DMS53 treated with DMSO at 0.1 percent for 48 hours (cell line): ENCODE data around the gene RBM47.

Source experiments
- DNase-seq: peaks from one replicate; lab custom pipeline; 2025; ENCODE audit not compliant: unreplicated experiment; lab: John Stamatoyannopoulos, UW

RBM47 gene

DNA sequence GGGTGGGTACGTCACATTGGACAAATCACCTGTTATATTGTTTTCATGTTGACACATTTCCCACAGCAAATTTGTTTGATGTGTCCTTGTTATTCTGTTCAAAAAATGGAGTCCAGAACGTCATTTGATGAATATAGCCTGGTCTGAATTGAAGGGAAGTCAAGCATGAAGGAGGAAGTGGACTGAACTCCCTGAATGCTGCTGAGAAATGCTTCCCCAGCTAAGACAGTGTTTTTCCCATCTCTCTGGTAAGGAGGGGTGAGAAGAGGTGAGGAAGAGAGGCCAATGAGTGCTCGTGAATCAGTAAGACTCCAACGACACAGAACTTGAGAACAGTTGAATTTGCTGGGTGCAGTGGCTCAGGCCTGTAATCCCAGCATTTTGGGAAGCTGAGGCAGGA lies 127.4 kb downstream of the RBM47 start:
- peak; percentile 85 for DNase-seq

DNA sequence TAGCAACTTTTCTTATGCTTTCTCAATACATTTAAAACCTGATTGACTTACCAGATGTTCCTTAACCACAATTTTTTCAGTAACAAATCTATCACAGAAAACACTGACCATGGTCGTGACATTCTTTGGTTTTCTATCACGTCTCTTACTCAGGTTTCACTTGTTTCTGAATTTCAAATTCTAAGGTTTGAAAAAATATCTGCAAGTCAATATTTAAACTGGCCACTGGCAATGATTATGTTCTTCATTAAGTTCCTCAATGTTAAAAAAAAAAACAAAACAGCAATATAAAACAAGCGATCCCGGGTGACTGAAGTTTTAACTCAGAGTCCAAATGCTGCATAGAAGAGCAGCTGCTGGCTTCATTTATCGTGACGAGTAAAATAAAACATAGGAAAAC lies 128.9 kb downstream of the RBM47 start:
- DNase-seq: no peak

DNA sequence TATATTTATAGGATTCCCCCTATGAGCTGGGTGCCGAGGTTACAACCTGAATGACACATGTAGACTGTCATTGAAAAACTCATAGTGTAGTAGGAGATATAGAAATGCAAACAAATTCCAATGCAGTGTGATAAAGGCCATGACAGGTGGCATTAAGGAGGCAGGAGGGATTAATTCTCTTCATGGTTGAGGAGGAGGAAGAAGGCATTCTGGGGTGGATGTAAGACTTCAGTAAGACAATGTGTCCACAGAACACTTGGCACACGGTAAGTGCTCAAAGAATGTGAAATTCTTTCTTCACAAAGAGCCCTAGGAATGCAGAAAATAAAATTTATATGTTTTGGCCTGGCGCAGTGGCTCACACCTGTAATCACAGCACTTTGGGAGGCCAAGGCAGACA lies 136.5 kb downstream of the RBM47 start:
- DNase-seq: no peak

DNA sequence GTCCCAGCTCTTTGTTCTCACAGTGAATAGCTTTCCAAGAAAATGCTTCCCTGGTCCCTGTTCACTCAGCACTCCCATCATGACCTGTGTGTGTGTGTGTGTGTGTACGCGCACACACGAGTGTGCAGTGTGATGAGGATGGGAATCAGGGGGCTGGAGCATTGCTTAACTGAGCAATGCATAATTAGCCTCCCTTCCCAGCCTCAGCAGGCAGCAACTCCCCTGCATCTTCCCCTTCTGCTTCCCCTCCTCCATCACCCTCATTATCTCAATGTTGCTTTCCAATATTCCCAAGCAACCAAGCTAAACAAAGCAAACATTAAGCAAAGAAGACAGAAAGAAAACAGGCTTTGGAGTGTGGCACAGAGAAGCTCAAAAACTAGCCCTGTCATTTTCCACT lies 137.0 kb downstream of the RBM47 start:
- DNase-seq: no peak

DNA sequence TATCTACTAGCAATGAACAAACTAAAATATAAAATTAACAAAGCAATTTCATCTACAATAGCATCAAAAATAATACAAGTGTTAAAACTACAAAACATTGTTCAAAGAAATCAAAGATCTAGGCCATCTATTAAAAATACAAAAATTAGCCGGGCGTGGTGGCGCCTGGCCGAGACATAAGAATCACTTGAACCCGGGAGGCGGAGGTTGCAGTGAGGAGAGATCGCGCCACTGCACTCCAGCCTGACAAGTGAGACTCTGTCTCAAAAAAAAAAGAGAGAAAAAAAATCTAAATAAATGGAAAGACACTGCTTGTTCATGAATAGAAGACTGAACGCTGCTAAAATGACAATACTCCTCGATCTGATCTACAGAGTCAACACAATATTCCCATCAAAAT lies 139.2 kb downstream of the RBM47 start:
- no peak for DNase-seq

DNA sequence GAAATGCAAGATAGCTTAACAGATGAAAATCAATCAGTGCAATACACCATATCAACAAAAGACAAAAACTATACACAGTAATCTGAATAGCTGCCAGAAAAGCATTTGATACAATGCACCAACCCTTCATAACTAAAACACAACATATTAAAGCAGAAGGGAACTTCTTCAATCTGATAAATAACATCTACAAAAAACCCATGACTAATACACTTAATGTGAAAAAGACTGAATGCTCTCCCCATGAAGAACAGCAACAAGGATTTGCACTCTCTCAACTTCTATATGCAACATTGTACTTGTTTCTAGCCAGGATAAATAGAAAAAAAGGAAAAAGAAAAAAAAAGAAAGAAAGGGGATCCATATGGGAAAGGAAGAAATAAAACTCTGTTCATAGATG lies 139.7 kb downstream of the RBM47 start:
- DNase-seq: no peak

DNA sequence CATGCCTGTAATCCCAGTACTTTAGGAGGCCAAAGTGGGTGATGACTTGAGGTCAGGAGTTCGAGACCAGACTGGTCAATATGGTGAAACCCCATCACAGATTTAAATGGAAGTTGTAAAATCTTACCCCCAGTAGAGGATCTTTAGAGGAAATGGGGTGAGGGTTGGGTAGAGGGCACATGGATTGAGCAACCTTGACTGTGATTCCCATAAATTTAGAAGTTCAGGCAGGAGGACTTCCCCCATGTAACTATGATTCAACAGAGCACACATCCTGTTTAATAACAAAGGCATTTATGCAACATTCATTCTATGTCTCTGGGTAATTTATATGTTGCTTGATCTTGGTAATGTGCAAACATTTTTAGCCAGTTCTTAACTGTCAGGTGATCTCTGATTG lies 143.1 kb downstream of the RBM47 start:
- no peak for DNase-seq

DNA sequence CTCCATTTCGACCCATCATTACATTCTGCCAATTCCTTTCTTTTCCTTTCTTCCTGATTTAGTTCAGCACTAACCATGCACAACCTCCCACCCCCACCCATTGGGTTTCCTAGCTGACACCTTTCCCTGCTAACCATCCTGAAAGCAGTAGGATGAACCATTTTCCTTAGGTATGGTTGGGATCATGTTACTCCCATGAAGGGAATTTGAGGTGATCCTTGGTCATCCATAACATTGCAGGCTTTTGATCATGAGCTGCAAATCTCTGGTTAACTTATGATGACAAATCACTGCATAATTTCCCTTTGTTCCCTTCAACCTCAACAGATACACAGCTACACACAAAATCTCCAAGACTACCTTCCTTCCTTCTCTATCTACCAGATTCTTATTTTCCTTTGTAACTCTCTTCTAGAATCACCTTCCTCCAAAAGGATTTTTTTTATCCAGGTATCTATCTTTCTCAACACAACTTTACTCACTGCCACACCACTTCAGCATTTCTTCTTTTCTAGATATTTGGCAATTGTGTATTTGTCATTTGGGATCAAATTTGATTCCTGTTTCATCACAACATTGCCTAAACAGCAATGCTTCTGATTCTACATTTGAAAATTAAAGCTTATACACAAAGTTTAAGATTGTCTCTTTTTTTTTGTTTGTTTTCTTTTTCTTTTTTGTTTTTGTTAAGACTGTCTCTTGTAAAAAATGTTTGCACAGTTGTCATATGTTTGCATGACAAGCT lies 145.1 kb downstream of the RBM47 start:
- no peak for DNase-seq

DNA sequence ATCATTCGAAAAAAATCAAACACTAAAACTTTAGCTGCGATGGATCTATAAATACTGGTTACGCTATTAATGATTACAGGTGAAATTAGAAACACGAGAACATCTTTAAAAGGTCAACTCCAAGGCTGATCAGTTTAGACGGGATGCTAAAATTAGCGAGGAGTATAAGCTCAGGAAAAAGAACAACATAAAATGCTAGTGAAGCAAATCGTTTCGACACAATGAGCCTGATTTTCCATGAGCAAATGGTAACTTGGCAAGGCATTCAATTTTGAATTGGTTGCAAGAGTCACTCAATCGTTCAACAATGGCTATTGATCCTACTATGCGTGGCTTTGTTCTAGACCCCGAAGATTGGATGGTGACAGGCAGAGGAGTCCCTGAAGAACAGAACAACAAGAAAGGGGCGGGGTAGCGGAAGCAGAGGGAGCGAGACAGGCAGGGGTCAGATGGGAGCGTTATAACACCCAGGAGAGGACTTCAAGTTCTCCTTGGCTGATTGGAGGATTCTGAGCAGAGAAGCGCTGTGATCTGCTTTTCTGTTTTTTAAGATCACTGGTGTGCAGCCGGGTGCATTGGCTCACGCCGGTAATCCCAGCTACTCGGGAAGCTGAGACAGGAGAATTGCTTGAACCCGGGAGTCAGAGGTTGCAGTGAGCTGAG lies 146.5 kb downstream of the RBM47 start:
- DNase-seq: peak; percentile 55

DNA sequence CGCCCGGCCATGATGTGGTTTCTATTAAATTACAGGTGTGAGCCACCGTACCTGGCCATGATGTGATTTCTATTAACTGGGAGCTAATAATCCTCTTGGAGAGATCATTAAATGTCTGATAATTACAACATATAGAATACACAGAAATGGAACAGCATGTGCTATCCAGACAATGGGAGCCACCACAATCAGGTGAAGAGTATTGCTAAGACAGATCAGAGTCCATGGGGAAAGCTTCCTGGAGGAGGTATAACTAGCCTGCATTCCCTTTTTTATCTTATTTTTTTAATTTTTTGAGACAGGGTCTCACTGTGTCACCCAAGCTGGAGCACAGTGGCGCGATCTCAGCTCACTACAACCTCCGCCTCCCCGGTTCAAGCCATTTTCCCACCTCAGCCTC lies 147.7 kb downstream of the RBM47 start:
- no peak for DNase-seq

DNA sequence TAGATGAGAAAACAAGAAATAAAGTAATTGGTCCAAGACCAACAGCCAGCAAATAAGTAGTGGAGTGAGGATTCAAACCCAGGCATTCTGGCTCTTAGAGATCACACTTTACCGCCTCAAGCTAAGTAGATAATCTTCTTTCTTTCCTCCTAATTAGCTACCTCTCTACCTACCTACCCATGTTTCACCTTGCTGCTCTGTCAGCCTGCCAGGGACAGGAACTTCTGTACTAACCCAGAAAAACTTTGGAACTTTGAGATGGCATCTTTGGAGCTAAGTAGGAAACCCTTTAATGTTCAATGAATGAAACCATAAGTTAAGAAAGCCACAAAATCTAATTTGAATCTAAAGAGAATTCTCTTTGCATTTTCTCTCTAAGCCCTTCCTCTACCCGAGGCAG lies 149.4 kb downstream of the RBM47 start:
- no peak for DNase-seq

DNA sequence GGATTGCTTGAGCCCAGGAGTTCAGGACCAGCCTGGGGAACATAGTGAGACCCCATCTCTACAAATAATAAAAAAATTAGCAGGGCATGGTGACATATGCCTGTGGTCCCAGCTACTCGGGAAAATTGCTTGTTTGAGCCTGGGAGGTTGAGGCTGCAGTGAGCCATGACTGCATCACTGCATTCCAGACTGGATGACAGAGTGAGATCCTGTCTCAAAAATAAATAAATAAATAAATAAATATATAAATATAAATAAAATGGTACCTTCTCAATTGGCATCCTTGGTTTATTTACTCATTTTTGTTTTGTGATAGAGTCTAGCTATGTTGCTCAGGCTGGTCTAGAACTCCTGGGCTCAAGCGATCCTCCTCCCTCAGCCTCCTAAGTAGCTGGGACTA lies 150.3 kb downstream of the RBM47 start:
- DNase-seq: no peak

DNA sequence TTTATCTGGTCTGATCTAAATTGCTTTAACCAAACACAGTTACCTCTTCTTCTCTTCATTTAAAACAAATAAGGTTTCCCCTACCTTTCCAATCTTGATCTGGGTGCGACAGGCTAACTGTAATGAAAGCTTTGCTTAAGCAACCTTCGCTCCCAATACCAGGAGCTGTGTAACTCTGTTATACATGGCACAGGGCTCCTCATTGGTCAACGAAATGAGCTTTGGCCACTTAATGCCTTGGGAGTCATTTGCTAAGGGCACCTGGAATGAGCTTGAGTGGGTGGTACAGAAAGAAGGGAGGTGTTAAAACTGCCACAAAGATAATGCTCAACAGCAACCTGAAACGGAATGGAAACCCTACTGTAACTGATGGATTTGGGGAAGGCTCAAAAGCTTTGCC lies 154.1 kb downstream of the RBM47 start:
- peak; percentile 96 for DNase-seq

DNA sequence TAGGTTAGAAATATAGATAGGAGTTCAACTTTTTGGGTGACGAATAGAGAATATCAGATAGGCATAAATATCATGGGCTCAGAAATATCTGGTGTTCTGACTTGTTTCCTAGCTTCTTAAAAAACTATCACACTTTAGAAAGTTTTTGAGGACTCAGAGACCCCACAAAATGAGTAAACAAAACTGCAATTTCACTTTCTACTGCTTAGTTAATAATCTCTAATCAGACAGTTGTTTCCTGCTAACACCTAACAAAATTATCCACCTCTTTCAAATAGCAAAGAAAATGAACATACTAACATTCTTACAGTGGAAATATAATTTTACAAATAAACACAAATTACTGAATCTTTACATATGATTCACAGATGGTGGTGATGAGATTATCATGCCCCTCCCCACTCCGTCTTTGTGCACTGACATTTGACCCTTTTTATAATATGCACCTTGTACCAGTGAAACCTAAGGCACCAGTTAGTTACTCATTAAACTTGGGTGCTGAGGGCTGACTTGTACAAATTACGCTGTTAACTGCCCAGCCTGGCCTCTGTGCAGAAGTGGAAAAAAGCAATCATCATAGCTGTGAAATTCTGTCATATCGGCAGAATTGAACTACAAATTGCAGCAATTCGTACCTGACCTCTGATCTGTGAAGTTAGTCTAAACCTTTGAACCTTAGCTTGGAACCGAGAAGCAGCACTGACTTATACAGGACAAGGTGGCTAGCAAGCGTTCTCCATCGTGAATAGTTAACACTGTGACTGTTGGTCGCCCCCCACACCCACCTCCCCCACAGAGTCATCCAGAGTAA lies 155.9 kb downstream of the RBM47 start:
- DNase-seq: peak; percentile 86

DNA sequence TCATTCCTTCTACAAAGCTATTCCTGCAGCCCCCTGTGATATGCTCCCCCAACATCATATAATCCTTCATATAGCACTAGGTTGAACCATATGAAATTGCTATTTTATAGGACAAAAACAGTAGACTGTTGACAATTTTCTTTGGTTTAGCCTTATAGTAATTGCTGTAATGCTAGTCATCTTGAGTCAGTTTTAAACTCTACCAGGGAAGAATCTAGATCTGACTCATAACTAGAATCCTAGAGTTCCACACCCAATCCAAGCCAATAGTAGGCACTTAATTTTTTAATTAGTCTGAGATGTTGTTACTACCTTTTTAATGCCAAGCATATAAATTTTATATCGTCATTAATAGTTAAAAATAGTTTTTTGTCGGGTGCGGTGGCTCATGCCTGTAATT lies 157.7 kb downstream of the RBM47 start:
- no peak for DNase-seq

DNA sequence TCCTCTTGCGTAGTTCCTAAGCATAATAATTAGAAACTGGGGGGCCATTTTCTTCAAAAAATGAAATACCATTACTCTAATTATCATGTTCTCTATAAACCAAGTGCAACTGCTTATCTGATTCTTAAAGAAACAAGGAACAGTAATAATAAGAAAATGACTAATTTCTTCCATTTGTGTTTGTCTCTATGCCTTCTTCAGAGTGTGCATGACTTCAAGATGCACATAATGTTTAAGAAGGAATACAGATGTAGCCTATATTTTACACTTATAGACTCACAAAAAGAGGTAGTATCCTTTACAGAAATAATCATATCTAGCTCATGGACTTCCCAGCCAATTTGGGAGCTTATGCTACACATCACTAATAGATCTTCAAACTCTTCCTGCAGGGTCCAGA lies 162.9 kb downstream of the RBM47 start:
- DNase-seq: no peak

DNA sequence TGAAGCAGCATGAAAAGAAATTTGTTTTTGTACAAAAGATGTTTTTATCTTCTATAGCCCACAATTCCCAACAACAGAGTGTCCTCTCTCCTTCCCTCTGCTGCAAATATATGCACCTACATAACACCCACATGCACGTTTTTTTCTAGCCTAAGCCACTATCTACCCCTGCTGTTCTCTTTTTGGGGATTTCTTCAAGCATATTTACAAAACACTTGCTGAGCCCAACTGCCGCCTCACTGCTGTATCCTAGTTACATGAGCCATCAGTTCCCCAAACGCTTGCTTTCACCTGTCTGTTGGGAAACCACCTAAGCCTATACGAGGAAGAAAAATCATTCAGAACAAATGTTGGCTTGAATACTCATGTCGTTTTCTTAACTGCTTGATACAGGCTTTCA lies 167.3 kb downstream of the RBM47 start:
- DNase-seq: no peak

DNA sequence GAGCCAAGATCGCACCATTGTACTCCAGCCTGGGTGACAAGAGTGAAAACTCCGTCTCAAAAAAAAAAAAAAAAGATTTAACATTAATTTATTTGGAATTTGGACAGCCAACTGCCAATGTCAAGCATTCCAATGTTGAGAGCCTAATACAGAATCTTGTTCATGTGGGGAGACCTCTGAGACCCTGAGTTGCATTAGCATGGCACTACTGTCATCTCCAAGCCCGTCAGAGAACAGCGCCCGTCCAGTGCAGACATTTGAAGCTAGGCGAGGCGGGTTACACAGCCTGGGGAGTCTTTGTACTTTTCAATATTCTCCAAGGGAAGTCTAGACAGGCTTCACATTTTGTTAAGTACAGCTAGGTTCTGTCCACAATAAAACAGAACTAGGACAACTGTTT lies 167.8 kb downstream of the RBM47 start:
- DNase-seq: no peak

DNA sequence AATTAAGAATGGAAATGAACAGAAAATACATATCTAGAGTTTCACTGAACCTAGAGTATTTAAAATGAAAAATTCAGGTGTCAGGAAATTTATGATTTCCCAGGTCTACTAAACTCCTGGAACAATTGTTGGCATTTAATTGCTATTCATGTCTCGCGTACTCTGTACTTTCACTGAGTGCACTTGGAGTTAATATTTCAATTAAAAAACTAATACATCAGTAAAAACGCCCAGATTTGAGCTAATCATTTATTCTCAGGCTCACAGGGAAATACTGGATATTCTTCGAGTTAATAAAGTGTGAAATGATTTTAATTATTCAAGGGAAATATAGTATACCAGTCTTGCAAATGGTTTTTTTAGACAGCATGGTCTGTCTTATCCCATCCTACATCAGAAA lies 168.6 kb downstream of the RBM47 start:
- no peak for DNase-seq

DNA sequence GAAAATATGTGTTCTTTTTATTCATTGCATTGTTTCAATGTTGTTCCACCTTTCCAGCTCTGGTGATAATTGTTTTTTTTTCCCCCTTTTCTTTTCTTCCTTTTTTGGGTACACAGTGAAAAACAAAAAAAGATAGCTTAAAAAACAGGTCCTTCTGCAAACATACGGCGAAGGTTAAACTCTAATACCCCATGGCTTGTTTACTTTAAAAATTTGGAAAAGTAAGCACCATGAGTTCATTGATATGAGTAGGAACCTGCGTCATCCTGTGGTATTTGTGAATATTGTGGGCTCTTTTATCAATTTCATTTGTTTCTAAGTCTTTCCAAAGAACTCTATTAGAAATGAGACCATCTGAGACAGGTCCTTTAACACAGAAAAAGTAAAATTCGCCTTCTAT lies 171.0 kb downstream of the RBM47 start:
- peak; percentile 15 for DNase-seq

DNA sequence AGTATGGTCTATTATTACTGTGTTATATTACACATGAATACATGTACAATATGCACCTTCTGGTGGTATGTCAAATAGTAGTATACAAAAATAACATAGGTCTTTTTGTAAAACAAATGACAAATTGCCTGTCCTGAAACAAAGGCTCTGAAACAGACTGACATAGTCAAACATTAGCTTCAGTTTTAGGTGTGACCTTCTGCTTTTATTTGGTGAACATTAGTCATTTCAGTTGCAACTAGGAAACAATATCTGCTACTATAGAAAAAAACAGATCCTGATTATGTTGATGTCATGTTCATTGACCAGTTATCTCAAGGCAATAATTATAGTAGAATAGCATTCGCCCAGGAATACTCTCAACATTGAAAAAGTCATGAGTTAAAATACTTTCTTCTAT lies 171.6 kb downstream of the RBM47 start:
- DNase-seq: peak; percentile 35

DNA sequence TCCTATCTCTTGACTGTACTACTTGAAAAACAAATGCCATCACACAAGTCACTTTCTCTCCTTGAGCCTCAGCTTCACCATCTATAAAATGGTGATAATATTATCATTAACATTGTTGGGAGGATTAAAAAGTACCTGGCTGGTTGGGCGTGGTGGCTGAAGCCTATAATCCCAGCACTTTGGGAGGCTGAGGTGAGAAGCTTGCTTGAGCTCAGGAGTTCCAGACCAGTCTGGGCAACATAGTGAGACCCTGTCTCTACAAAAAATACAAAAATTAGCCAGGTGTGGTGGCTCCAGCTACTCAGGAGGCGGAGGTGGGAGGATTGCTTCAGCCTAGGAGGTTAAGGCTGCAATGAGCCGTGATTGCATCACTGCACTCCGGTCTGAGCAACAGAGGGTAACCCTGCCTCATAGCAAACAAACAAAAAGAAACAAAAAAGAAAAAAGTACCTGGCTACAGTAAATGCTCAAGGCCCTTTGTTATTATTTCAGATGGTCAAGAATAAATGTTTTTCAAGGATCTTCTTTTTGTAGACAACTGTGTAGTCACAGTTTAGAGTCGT lies 174.2 kb downstream of the RBM47 start:
- peak; percentile 31 for DNase-seq
